Measurements from ENCODE around the gene GLYATL1. TPM values are rescaled to one million over a fixed set of nuclear protein-coding genes. Genes with fewer than 3 reads are reported as not detected.
"Not testable (repeated sequence)": the region's sequence is repeated elsewhere in the genome, so short reads cannot be mapped to it uniquely, and the experiment has no call there.

GLYATL1 gene
- polyA plus RNA-seq, 3 donors = 0.13 to 0.79 (median 0.76) TPM

DNA sequence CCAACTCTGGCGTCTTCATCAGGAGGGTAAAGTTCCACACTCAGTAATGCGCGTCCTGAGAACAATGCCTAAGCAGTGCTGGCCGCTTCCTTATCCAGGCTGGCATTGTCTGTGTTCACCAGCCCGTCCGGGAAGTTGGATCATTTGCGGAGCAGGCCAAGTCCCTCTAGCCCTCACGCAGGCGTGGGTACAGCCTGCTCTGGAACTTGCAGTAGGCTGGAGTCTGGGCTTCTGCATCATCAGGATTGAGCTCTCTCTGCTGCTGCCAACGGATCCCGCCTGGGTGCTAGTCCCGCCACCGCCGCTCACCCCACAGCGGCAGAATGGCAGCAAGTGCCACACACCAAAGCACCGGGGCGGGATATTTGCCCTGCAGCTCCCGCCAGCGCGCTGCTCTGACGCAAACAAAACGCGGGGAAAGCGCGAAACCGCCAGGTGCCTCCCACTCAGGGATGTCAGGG is 29.0 kb downstream of the GLYATL1 start:
- 29 to 52% (median 50%) methylated on average over 26 of the region's 26 CpGs for WGBS, 3 donors
- H3K27ac ChIP-seq (ENCODE audit: low read depth, low read length) = no peak overlapping the region

DNA sequence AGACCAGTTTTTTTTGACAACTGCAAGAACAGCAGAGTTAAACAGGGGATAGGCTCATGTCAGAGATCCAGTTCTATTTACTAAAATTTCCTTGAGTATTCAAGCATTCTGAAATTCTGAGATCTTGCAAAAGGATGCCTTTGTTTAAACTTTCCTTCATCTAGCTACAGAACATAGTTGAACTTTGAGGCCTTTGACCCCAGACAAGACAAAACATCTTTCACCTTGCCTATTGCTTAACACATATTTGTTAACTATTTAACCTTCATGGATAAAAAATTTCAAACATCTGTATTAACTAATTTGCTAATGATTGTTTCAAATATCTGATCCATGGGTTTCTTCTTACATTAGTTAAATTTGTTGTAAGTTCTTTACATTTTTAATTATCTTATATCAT is 38.2 kb downstream of the GLYATL1 start:
- H3K27ac ChIP-seq (ENCODE audit: low read depth, low read length) = no peak overlapping the region

DNA sequence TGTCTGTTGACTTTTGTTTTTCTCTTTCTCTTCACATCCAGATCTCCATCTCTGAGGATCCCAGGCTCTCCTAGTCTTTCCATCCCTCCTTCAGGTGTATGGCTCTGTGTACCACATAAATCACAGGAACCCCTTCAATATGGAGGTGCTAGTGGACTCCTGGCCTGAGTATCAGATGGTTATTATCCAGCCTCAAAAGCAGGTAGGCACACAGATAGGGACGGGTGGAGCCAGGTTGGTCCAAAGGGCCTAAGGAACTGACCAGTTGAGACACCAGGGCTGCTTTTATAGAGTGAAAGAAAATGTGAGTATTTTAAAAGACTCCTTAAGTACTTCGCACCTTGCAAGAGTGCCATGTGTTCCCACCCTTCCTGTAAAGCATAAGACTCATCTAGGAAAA is 39.9 kb downstream of the GLYATL1 start:
- no peak overlapping the region for H3K27ac ChIP-seq (ENCODE audit: low read depth, low read length)
- WGBS, 3 donors = 83 to 87% (median 86%) methylated on average over 2 of the region's 2 CpGs

DNA sequence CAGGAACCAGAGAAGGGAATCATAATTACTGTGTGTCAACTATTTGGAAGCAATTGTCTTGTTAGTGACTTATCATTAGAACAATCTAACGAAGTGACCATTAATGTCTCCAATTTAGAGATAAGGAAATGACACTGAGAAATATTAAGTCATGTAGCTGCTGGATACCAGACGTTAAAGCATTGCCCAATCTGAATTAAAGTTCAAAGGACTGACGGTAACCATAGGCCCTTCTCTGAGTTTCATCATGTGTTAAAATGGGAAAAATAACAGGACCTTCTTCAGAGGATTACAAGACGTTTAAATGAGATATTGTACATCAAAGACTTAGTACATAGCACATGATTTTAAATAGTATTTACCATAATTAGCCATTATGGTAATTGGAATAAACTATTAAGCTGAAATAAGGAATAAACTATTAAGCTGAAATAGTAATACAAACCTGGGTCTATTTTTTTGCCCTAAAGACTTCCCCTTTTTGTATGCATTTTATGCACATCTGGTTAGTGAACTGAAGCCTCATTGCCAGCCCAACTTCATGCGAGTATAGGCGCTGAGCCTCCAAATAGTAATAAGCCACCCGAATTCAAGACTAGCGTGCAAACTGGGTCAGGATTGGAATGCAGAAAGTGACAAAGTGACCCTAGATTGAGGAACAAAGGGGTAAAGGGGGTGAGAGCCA is 41.0 kb downstream of the GLYATL1 start:
- WGBS, 3 donors = 55 to 76% (median 61%) methylated on average over 8 of the region's 8 CpGs
- no peak overlapping the region for H3K27ac ChIP-seq (ENCODE audit: low read depth, low read length)

DNA sequence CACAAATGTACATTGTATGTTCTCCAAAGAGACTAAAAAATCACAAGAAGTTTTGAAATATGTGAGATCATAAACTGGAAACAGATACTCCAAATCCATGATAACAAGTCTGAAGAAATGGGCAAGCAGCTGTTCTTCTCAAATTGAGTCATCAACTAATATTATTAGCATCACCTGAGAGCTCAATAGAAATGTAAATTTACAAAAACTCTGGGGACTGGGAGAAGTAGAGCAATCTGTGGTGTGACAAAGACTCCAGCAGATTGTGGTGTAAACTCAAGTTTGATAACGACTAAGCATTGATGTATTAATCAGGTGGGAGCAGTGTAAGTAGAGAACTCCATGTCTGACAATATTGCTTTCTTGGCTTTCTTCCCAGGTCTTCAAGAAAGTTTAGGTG is 53.2 kb downstream of the GLYATL1 start:
- WGBS, 3 donors = 61 to 75% (median 69%) methylated on average over 1 of the region's 1 CpG
- no peak overlapping the region for H3K27ac ChIP-seq (ENCODE audit: low read depth, low read length)

DNA sequence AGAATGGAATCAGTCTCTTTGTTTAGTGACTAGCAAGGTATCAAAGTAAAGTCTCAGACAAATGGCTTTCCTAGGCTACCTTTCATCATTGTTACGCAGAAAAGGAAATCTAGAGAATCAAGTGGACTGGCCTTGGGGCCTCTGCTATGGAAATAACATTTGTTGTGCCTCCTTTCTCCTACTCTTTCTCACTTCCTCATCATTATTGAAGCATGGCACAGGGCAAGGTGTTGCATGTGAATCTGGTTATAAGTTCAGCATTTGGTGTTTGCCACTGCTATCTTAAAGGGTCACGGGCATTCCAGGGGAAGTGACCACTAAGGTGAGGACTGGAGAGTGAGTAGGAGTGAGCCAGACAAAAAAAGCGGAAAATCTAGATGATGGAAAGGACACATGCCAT is 54.9 kb downstream of the GLYATL1 start:
- no peak overlapping the region for H3K27ac ChIP-seq (ENCODE audit: low read depth, low read length)

DNA sequence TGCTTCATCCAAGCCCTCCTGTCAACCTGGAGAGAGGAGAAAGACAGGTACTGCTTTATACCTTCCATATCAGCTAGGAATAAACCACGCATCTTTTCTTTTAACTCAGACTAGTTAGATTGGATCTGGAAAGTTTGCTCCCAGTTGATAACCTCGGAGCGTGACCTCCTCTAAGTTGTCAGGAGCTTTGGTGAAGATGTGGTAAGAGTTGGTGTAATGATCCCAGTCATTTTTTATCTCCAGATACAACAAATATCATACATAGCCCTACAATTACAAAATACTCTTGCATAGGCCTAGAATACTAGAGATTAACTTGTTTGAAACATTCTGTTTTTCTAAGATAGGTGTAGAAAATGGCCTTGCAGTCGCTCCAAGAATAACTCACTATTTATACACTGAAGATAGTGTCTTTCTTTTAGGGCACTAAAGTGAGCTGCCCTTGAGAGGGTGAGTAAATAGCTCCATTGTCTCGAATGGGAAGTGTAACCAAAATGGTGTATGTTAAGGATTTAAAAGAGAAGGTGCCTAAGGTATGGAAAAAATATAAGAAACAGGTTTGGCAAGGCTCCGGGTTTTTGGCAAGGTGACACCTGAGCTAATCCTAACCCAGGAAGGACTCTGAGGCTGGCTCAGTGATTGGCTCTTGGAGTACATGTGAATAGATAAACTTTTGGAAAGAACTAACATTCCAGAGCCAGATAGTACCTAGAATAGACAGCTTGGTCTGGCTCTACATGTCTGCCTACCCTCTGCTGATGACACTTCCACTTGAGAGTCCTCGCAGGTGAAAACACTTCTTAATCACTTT is 59.4 kb downstream of the GLYATL1 start:
- no peak overlapping the region for H3K27ac ChIP-seq (ENCODE audit: low read depth, low read length)
- WGBS, 3 donors = 38 to 88% (median 80%) methylated on average over 7 of the region's 7 CpGs

More for the DNA sequence above, 54.9 kb downstream of the GLYATL1 start:
- 85 to 90% (median 90%) methylated on average over 3 of the region's 3 CpGs for WGBS, 3 donors

DNA sequence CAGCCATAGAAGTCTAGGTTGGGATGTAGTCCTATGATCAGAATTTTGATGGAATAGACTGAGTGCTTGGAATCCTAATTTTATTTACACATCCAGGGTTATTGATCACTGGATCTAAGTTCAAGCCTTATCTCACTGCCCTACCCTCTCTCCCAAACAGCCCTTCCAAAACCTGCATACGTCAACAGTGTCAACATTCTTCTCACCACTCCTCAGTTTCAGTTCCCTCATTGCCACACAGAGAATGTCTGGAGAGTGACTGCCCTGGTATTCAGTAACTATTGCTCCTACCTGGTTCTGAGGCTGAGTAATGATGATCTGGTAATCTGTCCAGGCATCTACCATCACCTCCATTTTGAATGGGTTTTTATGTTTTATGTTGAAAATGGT is 60.0 kb downstream of the GLYATL1 start:
- no peak overlapping the region for H3K27ac ChIP-seq (ENCODE audit: low read depth, low read length)
- WGBS, 3 donors = 35 to 76% (median 76%) methylated on average over 1 of the region's 1 CpG

DNA sequence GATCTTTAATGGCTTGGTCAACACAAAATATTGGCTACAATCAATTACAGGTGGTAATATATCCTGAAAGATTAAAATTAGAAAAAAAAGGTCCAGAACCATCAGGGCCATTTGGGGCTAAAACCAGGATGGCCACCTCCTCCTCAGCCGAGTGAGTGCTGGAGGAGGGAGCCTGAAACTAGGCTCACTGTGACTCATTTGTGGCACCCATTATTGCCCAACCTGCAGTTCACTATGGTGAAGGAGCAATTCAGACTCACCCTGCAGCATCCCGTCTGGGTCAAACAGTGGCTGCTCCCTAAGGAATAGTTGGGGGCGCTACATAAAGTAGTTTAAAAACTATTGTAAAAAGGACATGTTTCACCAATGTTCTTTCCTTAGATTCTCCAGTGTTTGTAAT is 60.7 kb downstream of the GLYATL1 start:
- 68 to 83% (median 76%) methylated on average over 3 of the region's 3 CpGs for WGBS, 3 donors
- H3K27ac ChIP-seq (ENCODE audit: low read depth, low read length) = no peak overlapping the region

DNA sequence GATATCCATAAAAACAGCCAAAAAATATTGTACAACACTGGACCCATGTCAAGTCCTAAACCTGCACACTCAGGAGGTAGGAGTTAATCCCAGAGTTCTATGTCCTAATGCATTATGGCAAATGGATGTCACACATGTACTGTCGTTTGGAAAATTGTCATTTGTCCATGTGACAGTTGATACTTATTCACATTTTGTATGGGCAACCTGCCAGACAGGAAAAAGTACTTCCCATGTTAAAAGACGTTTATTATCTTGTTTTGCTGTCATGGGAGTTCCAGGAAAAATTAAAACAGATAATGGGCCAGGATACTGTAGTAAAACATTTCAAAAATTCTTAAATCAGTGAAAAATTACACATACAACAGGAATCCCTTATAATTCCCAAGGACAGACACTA is 62.7 kb downstream of the GLYATL1 start:
- H3K27ac ChIP-seq (ENCODE audit: low read depth, low read length) = not testable (repeated sequence)
- 3 to 17% (median 6%) methylated on average over 2 of the region's 2 CpGs for WGBS, 3 donors

Other genes starting within 250 kb of the GLYATL1 start
- gene GLYAT, start 207.5 kb upstream of the GLYATL1 start, polyA plus RNA-seq = 1 to 10 TPM in 1 of 3 donors, under 1 TPM in 2; 0.06 to 4.9 (median 0.90) TPM
- gene GLYATL2, start 94.8 kb upstream of the GLYATL1 start, polyA plus RNA-seq = not detected
- not detected for gene GLYATL1B, start 146.8 kb downstream of the GLYATL1 start, polyA plus RNA-seq
- gene FAM111B, start 167.7 kb downstream of the GLYATL1 start, polyA plus RNA-seq = under 1 TPM in 2 of 3 donors, not detected in 1; 0.05 to 0.15 TPM
- 10 to 100 TPM in 2 of 3 donors, 1 to 10 TPM in 1; 5.6 to 19.2 (median 13.7) TPM for gene FAM111A, start 203.4 kb downstream of the GLYATL1 start, polyA plus RNA-seq
- 10 to 100 TPM in 1 of 3 donors, 1 to 10 TPM in 2; 5.2 to 41.4 (median 7.0) TPM for gene DTX4, start 232.6 kb downstream of the GLYATL1 start, polyA plus RNA-seq